GM18520 (cell line): ENCODE measurements around the gene CACNA1G.

Experiments used
- ATAC-seq: cut with Tn5 transposase; IDR thresholded peaks from one replicate; pipeline ENCODE4 v1.9.1; 2021; ENCODE audit not compliant: unreplicated experiment

The CACNA1G gene

DNA sequence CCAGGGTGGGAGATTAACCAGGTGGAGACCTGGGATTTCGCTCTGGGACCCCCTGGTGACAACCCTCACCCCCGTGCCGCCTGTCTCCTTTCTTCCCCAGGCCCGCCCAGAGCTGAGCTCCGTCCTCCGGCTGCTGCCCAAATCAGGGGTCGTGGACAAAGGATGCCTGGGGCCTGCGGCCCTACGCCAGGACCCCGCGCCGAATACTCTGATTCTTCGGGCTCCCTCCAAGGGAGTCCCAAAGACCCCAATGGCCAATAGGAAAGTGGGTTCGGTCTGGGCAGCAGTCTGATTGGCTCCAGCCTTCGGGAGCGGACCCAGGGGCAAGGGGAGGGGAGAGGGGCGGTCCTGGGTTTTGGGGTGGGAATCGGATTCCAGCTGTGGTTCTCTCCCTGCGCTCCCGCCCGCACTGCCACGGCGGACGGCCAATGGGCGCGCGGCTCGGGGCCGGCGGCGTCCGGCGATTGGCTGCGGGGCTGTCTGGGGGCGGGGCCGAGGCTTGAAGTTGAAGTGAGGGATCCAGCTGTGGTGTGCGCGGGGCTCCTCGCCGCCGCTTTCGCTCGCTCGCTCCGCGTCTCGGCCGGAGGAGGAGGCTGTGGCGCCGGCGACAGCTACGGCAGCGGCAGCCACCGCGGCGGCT lies at the start of gene CACNA1G:
CACNA1G (plus strand) TSS at position 531 of the 640 bp plus-strand sequence. CDS start 745 bp downstream, outside the sequence.
- peak; percentile 79 for ATAC-seq

- ATAC-seq = peak; percentile 63
Measured at GRCh38 chr17:50511058-50511457, 49.5 kb upstream of the CACNA1G start.

DNA sequence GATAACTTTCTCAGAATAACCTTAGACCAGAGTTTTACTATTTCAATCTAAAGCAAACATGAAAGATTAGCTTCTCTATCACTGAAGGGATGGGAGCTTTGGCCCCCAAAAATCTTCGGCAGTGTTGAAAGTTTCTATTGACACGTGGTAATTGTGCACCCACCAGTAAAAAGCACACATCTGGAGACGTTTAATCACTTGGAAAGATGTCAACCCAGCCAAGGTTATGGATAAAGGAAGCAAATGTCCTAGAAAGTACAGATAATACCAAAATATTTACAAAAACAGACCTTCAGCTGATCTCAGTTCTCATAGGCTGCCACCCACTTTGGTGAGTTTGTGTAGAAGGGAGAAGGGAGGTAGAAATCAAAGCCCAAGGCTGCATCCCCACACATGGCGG lies 47.0 kb upstream of the CACNA1G start:
- no peak for ATAC-seq

DNA sequence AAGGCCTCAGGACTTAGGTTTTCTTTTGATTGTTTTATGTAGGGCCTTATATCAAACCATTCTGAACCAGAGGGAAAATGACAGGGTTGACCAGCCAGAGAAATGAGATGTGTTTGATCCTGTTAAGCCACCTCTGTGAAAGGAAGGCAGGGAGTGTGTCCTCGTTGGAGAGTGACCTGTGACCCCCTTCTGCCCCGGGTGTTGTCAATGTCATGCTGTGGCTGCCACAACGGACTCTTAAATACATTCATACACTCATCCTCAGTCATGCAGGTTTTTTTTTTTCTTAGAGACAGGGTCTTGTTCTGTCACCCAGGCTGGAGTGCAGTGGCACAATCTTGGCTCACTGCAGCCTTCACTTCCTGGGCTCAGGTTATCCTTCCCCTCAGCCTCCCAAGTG lies 46.1 kb upstream of the CACNA1G start:
- no peak for ATAC-seq

DNA sequence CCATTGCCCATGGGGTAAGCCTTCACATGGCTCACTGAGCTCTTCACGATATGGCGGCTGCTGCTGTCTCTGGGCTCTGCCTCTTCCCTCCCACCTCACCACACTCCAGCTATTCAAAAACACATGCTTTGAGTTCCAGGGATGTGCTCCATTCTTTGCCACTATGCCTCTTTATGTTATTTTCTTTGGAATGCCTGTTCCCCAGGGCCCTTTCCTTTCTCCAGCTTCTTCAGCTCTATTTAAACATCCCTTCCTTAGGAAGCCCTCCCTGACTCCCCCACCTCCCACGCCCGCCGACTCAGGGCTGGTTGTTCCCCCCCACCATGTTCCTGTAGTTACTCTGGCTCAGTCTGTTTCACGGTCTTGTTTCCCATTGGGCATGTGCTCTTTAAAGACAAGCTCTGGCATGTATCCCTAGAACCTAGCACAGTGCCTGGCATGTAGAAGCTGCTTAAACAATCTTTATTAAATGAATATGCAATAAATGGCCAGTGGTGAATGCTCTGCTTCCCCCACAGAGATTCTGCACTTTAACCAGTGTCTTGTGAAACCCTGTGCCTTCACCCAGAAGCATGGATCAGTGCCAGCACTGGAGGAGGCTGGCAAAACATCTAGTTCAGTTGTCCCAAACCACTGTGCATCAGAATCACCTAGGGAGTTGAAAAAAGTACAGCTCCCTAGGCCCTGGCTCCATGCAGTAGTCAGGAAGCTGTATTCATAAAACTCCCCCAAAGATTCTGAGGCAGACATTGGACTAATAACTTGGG lies 45.4 kb upstream of the CACNA1G start:
- ATAC-seq = no peak

DNA sequence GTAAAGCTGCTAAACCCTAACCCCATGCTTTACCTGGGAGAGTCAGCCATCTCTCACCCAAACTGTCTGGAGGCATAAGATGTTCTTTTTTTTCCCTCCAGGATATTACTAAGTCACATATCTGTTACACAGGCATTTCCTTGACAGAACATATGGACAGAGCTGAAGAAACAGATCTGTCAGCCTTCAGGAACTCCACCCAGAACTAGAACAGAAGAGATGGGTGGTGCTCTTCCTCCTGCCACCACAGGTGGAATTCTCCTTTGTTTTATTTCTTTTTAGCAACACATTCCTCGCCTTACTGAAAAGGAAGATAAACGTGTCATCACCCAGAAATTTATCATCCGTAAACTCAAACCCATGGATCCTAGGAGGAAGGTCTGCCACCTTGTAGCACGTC lies 43.5 kb upstream of the CACNA1G start:
- ATAC-seq = no peak

DNA sequence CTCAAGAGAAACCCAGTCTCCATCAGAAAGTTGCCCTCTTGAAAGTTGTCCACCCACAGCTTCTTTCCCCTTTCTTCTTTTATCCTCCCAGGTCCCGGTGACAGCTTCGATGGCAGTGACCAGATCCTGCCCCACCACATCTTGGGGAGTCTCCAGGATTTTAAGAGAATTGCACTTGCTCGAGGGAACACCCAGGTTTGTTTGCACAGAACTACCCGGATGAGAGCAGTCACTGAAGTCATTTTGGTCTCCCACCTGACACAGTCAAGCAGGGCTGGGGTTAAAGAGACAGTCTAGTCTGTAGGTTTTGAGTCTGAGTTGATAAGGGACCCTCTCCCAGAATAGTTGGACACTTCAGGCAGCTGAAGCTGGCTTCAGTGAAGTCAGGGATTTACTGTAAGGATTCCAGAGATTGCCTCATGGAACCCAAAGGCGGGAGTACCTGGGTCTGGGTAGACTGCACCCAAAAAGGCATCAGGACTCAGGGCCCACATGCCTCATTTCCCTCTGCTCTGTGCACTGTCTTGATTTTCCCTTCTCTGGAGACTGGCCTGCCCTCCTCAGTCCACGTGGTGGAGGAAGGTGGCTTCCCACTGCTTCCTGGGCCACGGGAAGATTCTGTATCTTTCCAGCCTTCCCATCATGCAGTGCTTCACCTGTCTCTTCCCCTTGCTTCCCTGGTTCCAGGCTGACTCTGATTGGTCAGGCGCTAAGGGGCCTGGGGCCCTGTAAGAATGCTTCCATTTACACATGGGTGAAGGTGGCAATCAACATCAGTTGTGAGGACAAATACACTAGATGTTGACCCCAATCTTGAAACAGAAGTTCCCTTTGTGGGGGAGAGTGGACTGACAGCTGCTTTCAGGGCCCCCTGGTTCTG lies 42.8 kb upstream of the CACNA1G start:
- no peak for ATAC-seq

GRCh38 chr17:50518384-50519023 lies 42.0 kb upstream of the CACNA1G start:
- no peak for ATAC-seq

GRCh38 chr17:50519141-50519834 lies 41.2 kb upstream of the CACNA1G start:
- ATAC-seq = no peak

DNA sequence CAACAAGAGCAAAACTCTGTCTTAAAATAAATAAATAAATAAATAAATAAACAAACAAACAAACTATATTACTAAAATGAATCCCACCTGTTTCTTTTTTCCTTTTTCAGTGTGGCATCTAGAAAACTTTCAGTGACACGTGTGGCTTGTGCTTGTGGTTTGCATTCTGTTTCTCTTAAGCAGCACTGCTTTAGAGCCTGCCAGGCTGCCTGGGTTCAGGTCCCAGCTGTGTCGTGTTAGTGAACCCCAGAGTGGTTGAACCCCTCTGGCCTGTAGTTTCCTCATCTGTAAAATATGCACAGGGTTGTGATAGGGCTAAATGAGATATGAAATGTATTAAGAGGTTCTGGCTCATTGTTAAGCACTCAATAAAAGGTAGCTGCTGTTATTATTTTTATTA lies 40.0 kb upstream of the CACNA1G start:
- no peak for ATAC-seq

DNA sequence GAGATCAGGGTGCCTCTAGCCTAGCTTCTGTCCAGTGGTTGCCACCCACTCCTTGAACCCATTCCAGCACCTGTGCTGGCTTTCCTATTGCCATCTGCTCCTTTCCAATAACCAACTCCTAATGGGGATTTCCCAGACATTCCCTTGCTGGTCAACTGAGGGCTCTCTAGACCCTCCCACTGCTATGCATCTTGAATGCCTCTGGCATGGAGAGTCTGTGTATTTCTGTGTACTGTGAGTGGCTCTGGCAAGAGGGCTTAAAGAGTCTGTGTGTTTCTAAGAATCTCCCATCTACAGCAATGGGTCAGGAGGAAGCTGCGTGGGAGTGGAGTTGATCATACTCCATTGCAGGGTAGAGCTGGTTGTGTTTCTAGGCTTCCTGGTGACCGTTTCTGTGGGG lies 39.0 kb upstream of the CACNA1G start:
- ATAC-seq = no peak

DNA sequence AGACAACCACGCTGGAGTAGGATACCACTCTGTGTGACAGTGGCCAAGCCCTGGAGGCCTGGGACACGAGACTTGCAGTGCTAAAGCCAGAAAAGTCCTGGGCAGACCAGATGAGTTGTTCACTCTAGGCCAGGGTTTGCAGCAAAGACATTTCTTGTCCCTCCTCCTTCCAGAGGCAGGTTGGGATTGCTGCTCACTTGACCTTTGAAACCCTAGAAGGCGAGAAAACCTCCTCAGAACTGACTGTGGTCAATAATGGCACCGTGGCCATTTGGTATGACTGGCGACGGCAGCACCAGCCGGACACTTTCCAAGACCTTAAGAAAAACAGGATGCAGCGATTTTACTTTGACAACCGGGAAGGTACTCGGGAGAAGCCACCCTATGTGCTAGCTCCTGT lies 37.7 kb upstream of the CACNA1G start:
- ATAC-seq = no peak

- no peak for ATAC-seq
Measured at GRCh38 chr17:50523208-50523607, 37.3 kb upstream of the CACNA1G start.

GRCh38 chr17:50524838-50525237 lies 35.7 kb upstream of the CACNA1G start:
- ATAC-seq = no peak

GRCh38 chr17:50527155-50527762 lies 33.3 kb upstream of the CACNA1G start:
- no peak for ATAC-seq

- no peak for ATAC-seq
Measured at GRCh38 chr17:50527949-50528474, 32.5 kb upstream of the CACNA1G start.

DNA sequence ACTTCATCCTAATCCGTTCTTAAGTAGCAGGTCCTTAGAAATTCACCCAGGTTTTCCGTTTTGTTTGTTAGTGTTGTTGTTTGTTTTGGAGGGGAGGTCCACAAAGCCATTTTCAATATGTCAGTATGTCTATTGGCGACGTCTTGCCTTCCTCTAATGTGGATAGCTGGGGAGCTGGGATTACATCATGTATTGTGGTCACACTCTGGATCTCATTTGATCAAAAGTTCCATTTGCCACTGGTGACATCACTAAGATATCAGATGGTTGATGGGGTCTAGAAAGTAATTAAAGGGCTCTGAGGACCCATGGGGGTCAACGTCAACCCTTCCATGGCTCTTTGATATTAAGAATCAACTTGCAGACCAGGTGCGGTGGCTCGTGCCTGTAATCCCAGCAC lies 30.7 kb upstream of the CACNA1G start:
- ATAC-seq = no peak

- ATAC-seq = no peak
Measured at GRCh38 chr17:50531428-50532025, 29.0 kb upstream of the CACNA1G start.

GRCh38 chr17:50532452-50533024 lies 28.0 kb upstream of the CACNA1G start, which contains the start of gene EPN3:
Gene EPN3 (plus strand): TSS chr17:50532735. CDS start chr17:50536557, 3,822 bp downstream.
- no peak for ATAC-seq
